ENCODE data around the gene ARHGAP6.
"Not testable (repeated sequence)": the region's sequence is repeated elsewhere in the genome, so short reads cannot be mapped to it uniquely, and the experiment has no call there.

ARHGAP6 gene

DNA sequence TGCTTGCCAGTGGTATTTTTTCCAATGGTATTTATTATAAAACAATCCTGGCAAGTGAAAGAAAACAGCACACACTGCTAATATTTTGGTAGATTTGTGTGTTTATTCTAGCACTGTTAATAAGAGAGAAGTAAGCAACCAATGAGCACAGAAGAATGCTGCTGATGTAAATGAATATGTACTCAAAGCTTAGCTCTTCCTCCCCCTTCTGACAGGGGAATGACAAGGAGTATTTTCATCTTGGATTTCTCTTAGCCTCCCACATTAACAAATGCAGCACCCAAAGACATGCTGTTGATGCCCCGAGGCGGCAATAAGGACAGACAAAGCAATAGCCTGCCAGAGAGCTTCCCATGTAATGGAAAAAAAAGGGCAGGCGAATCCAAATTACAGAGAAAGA lies 18.6 kb downstream of the ARHGAP6 start:
- DNase-seq, result no peak

DNA sequence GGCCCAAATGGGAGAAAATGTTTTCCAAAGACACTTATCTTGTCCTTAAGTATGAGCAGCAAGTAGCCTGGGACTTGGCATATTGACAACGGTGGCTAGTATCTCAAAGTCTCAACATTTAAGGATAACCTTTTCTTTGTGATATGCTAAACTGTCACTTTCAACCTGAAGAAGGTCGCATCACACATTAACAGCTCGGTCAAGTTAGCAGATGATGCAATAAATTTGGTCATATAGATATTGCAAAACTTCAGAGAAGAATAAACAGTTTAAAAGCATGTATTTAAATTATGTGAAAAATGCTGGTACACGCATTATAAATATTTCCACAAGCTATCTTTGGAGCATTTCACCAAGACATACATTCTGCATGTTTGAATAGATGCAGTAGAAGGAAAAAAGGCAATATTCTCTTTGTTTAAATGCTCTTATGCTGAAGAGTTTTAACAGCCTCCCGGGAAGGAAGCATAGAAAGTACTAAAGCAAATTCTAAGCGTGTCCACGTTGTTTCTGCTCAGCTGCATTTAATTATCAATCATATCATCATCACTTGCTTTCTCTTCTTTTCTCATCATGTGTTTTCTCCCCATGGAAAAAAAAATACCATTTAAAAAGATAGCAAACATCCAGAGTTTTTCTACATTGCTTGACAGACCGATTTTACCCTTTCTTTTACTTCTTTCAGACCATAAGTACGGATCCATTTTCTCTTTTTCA lies 24.2 kb downstream of the ARHGAP6 start:
- no peak for DNase-seq

DNA sequence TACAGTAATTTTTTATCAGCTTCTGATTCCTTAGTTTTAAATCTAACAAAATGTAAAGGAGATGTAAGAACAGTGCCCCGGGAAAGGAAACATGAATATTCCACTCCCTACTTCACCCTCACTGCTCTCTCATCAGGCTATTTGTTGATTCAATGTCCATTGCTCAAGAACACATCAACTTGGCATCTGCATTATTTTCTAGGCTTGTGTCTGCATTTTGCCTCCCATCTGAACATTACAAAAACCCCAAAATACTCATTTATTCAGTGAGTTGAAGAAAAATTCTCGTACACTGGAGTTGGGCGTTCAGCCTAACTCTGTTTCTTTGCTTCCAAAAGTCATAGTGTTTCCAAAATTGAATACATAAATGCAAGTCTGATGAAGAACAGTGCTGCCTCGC lies 25.6 kb downstream of the ARHGAP6 start:
- no peak for DNase-seq

DNA sequence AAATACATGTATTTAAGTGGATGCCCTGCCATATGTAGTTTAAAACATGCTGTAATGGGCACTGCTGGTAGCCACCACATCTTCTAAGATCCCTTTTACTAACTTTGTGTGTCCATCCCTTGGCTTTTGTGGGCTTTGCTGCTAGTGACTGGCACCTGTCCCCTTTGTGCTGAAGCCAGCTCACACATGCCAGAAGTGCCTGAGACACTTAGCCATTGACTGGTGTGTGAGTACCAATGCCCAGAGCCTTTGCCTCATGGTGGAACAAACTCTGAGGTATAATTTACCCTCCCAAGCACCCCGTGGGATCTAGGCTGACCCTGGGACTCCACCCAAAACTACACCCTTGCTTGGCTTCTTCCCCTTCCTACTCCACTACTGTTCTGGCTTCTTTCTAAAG lies 33.0 kb downstream of the ARHGAP6 start:
- DNase-seq, result no peak

DNA sequence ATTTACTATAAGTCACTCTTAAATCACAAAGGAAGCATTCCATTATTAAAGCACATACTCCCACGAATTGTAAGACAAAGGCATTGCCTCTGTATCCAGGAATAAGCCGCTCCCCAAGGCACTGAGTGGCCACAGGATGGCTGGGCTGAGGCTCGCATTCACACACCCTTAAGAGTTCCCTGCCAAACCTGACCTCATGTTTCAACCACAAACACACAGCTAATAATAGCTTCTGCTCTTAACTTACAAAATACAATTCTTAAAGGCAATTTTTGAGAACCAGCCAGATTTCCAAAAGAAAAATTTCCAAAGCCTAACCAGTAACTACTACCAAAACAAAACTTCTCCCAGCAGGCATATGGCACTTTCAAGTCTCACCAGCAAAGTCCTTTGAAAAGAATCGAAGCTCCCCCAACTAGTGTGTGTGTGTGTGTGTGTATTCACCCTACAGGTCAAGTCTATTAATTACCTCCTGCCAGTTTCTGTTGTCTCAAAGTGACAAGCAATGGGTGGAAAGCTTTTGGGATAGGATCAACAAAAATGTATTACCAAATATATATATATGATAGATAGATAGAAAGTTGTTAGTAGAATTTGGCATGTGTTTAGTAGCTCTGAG lies 36.0 kb downstream of the ARHGAP6 start:
- DNase-seq, result no peak

DNA sequence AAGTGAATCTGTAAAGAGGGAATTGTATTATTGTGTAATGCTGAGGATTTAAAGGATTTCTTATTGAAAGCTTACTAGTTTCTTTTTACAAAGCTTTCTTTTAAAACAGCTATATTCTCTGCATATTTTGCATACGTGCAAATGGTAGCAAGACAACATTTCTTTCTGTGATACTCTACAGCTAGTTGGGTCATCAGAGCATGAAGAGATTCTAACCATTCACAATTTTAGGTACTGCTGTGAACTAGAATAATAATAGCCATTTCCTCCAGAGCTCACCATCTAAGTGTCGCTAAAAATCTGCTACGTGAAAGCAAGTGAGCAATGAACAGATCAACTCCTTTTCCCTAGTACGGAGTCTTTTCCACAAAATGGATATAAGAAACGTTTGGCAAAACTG lies 37.3 kb downstream of the ARHGAP6 start:
- DNase-seq, result no peak

DNA sequence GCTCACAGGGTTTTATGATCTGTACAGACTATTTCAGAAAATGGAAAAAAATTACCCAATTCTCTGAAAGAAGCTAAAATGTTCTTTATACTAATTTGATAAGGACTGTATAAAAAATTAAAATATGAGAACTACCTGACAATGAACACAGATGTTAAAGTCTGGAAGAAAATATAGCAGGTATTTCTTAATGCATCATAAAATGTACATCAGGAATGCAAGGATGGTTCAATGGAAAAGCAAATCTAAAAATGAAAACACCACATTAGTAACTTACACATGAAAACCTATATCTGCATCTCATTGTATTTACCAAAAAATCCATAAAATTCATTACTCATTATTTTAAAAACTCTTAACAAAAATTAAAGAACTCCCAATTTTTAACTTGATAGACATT lies 39.4 kb downstream of the ARHGAP6 start:
- DNase-seq, result no peak

DNA sequence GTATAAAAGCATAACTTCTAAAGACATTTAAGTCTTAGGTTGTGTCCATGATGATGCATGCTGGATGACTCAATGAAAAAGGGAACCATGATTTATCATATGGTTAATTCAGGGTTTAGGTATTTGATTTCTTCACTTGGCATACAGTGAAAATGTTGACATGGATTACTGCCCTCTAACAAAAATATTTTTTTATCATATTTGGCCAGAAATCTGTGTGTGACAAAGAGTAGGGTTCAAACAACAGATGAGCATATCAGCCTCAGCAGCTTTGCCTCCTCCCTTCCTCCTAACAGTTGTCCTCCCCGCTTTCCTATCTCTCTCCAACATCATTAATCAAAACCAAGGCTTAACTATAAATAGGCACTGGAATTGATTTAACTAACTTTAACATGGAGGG lies 46.3 kb downstream of the ARHGAP6 start:
- no peak for DNase-seq

DNA sequence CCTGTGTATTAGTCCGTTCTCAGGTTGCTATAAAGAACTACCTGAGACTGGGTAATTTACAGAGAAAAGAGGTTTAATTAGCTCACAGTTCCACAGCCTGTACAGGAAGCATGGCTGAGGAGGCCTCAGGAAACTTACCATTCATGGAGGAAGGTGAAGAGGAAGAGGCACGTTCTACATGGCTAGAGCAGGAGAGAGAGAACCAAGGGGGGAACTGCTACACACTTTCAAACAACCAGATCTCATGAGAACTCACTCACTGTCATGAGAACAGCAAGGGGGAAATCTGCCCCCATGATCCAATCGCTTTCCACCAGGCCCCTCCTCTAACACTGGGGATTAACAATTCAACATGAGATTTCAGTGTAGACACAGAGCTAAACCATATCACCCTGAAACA lies 51.5 kb downstream of the ARHGAP6 start:
- not testable (repeated sequence) for DNase-seq

DNA sequence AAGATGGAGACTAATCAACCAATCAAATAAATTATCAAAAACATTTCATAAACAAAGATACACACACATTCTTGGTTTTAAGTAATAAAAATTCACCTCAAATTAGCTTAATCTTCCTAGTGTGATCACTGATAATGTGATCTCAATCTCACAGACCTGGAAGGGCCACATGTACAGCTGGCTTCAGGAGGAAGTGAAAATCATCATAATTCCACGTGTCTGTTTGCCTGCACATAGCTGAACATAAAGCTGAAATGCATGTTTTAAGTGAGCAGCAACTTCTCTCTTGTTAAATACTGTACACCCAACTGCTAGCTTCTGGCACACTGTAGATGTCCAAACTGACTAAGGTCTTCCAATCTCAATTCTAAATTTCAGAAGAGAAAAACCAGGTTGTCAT lies 53.8 kb downstream of the ARHGAP6 start:
- no peak for DNase-seq

DNA sequence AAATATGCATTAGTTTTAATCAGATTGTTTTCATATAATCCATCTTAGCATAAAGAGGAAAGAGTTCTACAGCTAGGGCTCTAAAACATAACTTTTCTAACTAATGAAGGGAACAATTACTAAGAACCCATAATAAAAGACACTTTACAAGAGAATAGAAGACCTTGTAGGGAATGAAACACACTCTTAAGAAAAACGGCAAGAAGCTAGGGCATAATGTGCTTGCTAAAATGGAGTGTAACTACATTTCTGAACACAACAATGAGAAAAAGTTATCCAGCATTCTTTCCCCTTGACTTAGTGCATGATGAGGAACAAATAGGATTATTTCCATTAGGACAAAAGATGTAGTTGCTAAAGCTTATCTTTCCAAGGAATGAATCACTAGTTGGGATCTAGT lies 54.6 kb downstream of the ARHGAP6 start:
- no peak for DNase-seq

DNA sequence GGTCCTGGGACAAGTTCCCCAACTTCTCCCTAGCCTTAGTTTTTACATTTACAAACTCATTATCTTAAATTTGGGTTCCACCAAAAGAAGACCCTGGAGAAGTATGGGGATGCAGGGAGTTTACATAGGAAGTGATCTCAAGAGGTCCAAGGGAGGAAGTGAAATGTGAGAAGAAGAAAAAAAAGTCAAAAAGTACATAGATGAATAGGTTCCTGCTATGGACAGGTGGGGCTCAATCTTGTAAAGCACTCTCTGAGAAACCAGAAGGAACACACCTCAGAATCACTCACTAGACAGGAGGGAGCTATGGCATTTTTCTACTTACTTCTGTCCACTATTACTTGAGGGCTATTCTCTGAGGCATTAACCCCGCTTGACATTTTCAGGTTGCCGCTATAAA lies 56.6 kb downstream of the ARHGAP6 start:
- DNase-seq, result no peak

DNA sequence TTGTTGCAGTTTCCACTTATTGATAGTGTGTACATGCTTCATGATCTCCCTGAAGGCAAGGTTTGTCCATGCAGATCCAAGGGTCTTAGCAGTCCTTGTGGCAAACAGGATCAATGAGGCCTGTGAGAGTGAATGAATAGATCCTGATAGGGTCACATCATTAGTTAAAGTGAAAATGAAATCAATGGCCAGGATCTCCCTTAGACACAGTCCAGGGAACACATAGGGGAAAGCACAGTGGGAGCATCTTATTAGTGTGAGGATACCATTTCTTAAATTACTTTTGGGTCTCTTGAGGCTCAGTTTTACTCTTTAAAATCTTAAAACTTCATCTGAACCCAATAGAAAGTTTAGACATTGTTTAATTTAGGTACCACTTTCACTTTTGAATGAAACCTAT lies 59.3 kb downstream of the ARHGAP6 start:
- DNase-seq, result no peak

DNA sequence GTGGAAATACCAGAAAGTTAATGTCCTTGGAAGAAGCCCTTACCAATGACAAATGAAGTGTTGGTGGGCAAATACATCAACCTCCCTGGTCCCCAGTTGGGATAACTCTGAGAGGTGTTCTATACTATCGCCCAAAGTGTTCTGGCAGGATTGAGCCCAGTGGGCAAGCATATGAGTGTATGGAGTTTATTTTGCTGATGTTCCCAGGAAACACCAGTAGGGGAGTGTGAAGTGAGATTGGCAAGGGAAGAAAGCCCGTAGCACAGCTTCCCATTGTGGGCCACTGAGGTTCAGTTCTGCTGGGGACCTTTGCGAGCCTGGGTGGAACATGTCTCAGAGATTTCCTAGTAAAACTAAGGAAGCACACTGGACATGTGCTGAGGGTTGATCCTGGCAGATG lies 65.1 kb downstream of the ARHGAP6 start:
- DNase-seq, result no peak

DNA sequence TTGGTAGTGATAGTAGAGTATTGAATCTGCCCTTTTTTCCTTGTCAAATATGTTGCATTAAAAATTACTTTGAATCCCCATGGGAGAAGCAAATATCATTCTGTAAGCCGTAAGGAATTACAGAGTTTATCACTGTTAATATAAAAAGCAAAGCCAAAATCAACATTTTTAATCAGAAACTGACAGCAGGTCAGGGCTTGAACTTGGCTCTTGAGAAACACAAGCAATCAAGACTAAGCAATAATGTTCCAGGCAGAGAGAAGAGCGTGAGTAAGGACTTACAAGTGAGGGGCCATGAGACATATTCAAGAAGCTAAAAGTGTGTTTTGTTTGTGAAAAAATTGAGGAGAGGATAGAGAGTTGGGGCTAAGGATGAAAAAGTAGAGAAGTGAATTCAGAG lies 68.2 kb downstream of the ARHGAP6 start:
- no peak for DNase-seq

DNA sequence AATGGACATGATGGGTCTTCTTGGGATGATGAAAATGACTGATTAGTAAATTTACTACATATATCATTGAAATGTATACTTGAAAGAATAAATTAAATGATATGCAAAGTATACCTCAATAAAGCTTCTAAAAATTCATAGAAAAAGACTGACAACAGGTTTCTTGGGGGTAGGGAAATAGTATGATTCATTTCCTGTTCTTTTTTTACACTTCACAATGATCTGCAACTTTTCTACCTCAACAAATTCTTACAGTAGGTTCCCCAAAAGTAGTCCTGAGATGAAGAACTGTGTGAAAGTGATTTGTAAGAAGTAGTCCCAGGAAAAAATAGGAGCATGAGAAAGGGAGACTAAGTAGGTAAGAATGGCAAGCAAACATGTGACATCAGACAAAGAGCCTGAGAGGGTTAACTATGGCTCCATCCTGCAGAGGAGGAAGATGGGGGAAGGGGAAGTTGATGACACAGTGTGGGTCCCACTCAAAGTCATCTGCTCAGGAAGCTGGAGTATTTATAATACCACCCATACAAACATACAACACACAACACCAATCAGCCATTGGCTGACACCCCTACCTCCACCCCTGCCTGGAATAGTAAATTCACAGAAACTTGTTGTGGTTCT lies 73.9 kb downstream of the ARHGAP6 start:
- DNase-seq, result no peak

DNA sequence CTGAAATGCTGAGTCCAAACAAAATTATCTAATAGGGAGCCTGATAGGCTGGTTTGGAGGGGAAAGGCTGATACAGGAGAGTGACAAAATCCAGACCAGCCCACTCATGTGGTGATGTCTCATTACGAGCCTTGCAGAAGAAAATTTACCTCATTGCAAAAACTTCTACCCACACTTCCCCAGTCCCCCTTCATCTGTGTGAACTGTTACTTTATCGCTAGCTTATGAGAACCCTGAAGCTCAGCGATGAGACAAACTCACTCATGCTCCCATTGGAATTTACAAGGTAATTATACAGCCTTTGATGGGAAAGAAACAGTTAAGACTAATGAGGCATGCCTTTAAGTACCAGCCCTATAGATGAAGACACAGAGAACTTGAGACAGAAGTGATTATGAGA lies 76.1 kb downstream of the ARHGAP6 start:
- no peak for DNase-seq

DNA sequence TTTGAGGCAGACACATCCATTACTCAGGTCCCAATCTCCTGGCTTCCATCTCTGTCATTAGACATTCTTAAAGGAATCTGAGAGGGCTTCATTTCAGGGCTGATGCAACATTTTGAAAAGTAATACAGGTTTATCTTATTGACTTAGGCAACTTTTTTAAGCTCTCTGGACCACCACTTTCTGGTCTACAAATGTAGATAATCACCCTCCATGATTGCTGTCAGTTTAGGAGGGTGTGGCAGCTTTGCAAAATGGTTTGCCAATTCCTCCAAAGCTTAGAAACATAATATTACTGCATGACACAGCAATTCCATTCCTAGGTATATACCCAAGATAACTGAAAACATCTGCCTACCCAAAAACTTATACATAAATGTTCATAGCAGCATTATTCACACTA lies 77.6 kb downstream of the ARHGAP6 start:
- no peak for DNase-seq

DNA sequence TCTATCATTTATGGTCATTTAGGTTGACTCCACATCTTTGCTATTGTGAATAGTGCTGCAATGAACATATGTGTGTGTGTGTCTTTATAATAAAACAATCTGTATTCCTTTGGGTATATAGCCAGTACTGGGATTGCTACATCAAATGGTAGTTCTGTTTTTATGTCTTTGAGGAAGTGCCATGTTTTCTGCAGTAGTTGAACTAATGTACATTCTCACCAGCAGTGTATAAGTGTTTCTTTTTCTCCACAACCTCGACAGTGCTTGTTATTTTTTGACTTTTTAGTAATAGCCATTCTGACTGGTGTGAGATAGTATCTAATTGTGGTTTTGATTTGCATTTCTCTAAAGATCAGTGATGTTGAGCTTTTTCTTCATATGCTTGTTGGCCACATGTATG lies 80.5 kb downstream of the ARHGAP6 start:
- no peak for DNase-seq

DNA sequence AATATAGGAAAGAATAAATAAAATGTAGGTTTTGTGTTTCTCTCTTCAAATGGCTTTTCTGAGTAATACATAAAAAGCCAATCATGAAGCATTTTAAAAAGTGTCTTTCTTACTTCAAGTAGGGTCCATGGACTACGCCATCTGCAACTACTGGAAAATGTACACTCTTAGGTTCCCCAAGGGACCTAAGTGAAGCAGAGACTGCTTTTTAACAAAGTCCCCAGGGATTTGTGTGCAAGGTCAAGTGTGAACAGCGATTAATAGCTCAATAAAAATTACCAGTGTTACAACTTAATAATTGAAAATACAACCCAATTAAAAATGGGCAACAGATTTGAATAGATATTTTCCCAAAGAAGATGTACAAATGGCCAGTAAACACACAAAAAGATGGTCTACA lies 84.9 kb downstream of the ARHGAP6 start:
- DNase-seq, result no peak

DNA sequence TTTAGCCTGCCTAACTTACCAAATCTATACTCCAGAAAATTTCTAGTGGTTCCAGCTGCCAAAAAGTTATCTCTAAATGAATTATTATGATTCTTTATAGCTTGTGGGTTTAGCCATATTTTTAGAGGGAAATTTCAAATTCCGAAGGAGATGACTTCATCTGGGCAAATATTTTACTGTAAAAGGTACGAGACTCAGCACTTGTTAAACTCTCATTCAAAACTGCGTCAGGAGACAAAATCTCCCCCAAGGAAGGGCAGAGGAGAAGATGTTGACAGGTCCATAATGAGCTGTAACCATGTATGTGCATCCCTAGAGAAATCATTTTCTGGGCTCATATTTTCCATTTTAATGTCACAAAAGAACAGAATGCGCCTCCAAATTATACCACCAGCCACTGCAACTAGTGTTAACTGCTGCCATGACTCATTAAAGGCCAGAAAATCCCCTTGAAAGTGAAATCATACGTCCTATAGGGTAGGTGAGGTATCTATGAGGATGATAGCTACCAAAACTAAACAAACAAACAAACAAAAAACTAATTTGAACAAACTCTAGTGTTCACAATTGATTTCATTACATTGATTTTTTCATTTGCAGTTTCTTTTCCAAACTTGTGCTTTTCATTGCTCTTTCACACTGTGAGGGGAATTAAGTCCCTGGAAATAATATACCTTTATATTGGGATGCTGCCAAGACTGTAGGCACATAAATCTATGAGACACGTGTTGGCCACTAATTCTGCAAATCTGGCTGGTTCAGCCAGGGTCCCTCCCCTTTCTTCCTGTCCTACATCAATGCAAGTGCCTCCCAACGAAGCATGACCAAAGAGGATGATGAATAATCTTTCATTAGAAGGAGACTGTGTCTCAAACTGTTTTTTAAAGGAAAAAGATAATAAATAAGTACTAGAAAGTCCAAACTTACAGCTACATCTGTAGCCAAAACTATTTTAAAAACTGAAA lies 85.8 kb downstream of the ARHGAP6 start:
- DNase-seq, result no peak

DNA sequence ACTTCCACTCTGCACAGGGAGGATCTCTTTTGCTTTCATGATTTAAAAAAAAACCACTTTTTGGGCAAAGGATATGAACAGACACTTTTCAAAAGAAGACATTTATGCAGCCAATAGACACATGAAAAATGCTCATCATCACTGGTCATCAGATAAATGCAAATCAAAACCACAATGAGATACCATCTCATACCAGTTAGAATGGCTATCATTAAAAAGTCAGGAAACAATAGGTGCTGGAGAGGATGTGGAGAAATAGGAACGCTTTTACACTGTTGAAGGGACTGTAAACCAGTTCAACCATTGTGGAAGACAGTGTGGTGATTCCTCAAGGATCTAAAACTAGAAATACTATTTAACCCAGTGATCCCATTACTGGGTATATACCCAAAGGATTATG lies 87.4 kb downstream of the ARHGAP6 start:
- not testable (repeated sequence) for DNase-seq

DNA sequence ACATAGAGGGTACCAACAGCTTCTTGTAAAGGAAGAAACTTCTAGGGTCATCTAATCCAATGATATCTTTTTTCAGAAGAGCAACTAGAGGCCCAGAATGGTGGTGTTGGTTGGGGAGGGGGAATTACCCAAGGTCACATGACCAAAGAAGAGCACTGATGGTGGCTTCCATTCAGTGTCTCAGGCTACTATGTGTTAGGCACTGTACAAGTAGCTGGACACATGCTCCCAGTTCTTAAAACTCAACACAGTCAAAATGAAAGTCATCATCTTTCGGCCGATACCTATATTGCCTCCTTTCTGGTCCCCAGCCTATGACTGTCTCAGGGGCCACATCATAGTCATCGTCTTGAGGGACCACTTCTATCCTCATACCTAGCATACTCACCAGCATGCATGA lies 88.1 kb downstream of the ARHGAP6 start:
- DNase-seq, result no peak

Data from hematopoietic multipotent progenitor cell treated with erythropoietin and hydrocortisone succinate and interleukin-3 and kit ligand, for 6 days (in vitro differentiated cells).